ENCODE measurements around the gene PCSK7. TPM values are rescaled to one million over a fixed set of nuclear protein-coding genes. Genes with fewer than 3 reads are reported as not detected.

PCSK7 gene
- total RNA-seq, 4 donors from 2014 or later = 56.7 to 113 (median 73.3) TPM

GRCh38 chr11:117219995-117220394 lies 11.9 kb downstream of the PCSK7 start:
- peak overlapping the region; percentile 84 for H3K27ac ChIP-seq
- peak in 1 of 2 donors; percentile 2 for DNase-seq (ENCODE audit: low spot score in 2 of 2)

GRCh38 chr11:117219455-117219854 lies 12.4 kb downstream of the PCSK7 start:
- Histone ChIP-seq H3K36me3 (peaks cover 87% of the 10 kb centered on the region), H3K4me1 (peaks cover 37% of the 10 kb centered on the region), H3K9me3 (no peaks in the 10 kb centered on the region), H3K27ac (peak overlapping the region; percentile 84), H3K27me3 (no peaks in the 10 kb centered on the region), H3K4me3 (no peak overlapping the region)
- 98% methylated on average over 3 of the region's 8 CpGs for WGBS
- no peak for TF ChIP-seq POLR2AphosphoS5 (IDR thresholded peaks at IDR 0.05)
- TF ChIP-seq CTCF (IDR thresholded peaks at IDR 0.05) = no peak
- TF ChIP-seq EP300 (IDR thresholded peaks at IDR 0.05) = no peak
- no peak for TF ChIP-seq POLR2A (IDR thresholded peaks at IDR 0.05)
- DNase-seq (ENCODE audit: low spot score in 2 of 2) = peak in 1 of 2 donors; percentile 46

More at GRCh38 chr11:117219995-117220394, 11.9 kb downstream of the PCSK7 start:
- TF ChIP-seq EP300 (IDR thresholded peaks at IDR 0.05) = no peak
- TF ChIP-seq POLR2A (IDR thresholded peaks at IDR 0.05) = no peak
- no peak for TF ChIP-seq POLR2AphosphoS5 (IDR thresholded peaks at IDR 0.05)
- no peak for TF ChIP-seq CTCF (IDR thresholded peaks at IDR 0.05)
- peaks cover 85% of the 10 kb centered on the region for H3K36me3 ChIP-seq
- H3K4me3 ChIP-seq = no peak overlapping the region
- peaks cover 40% of the 10 kb centered on the region for H3K4me1 ChIP-seq
- H3K9me3 ChIP-seq = no peaks in the 10 kb centered on the region
- no peaks in the 10 kb centered on the region for H3K27me3 ChIP-seq
- 90% methylated on average over 4 of the region's 4 CpGs for WGBS

- H3K27me3 ChIP-seq = no peaks in the 10 kb centered on the region
- peaks cover 36% of the 10 kb centered on the region for H3K4me1 ChIP-seq
- 84% methylated on average over 8 of the region's 9 CpGs for WGBS
- no peak for TF ChIP-seq POLR2AphosphoS5 (IDR thresholded peaks at IDR 0.05)
- TF ChIP-seq CTCF (IDR thresholded peaks at IDR 0.05) = no peak
- TF ChIP-seq EP300 (IDR thresholded peaks at IDR 0.05) = no peak
- TF ChIP-seq POLR2A (IDR thresholded peaks at IDR 0.05) = no peak
- peak in 1 of 2 donors; percentile 47 for DNase-seq (ENCODE audit: low spot score in 2 of 2)
- peaks cover 90% of the 10 kb centered on the region for H3K36me3 ChIP-seq
- no peaks in the 10 kb centered on the region for H3K9me3 ChIP-seq
- H3K4me3 ChIP-seq = no peak overlapping the region
- H3K27ac ChIP-seq = peak overlapping the region; percentile 84
Observed at GRCh38 chr11:117219001-117219400, 12.9 kb downstream of the PCSK7 start.

GRCh38 chr11:117218133-117218915 lies 13.5 kb downstream of the PCSK7 start:
- H3K4me3 ChIP-seq = no peak overlapping the region
- H3K9me3 ChIP-seq = no peaks in the 10 kb centered on the region
- WGBS = 76% methylated on average over 15 of the region's 15 CpGs
- TF ChIP-seq POLR2AphosphoS5 (IDR thresholded peaks at IDR 0.05) = no peak
- no peak for TF ChIP-seq EP300 (IDR thresholded peaks at IDR 0.05)
- TF ChIP-seq CTCF (IDR thresholded peaks at IDR 0.05) = no peak
- no peak for TF ChIP-seq POLR2A (IDR thresholded peaks at IDR 0.05)
- peak in 1 of 2 donors; percentile 50 for DNase-seq (ENCODE audit: low spot score in 2 of 2)
- peaks cover 36% of the 10 kb centered on the region for H3K4me1 ChIP-seq
- no peaks in the 10 kb centered on the region for H3K27me3 ChIP-seq
- peak overlapping the region; percentile 84 for H3K27ac ChIP-seq
- peaks cover 89% of the 10 kb centered on the region for H3K36me3 ChIP-seq
